ENCODE data around the gene SAFB2. TPM values are rescaled to one million over a fixed set of nuclear protein-coding genes. Genes with fewer than 3 reads are reported as not detected.

Gene SAFB2
- total and polyA plus RNA-seq, 7 donors = 30.4 to 52.9 (median 42.1) TPM

DNA sequence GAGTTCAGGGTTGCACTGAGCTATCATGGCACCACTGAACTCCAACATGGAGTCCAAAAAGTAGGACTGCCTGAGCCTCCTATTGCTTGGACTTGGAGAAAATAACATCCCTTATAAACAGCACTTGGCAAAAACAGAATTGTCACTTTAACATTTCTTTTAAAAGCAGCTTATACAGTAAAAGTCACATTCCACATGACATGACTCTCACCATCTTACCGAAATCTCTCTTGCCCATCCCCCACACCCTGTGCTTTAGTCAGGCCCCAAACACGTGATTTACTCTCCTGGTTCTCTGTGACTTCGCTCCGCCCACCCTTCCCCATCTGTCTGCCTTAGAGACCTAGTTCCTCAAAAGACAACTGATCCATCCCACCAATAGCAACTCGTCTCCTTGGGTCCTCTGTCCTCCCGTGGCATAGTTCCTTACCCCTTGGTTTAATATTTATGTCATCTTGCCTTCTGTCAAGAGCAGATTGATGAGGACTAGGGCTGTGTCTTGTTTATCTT, 4.9 kb upstream of the SAFB2 start:
- Histone ChIP-seq H3K4me1 (peaks cover 79% of the 10 kb centered on the region), H3K27ac (peak overlapping the region; percentile 61), H3K36me3 (ENCODE audit: insufficient read depth in 1 of 2, low read depth in 1 of 2) (peaks cover 0 to 50% of the 10 kb centered on the region in 2 donors), H3K27me3 (ENCODE audit: insufficient read depth in 3 of 3, low read length in 2 of 3) (no peaks in the 10 kb centered on the region), H3K4me3 (no peak overlapping the region), H3K9me3 (no peaks in the 10 kb centered on the region)
- WGBS, 3 donors = 52 to 67% (median 58%) methylated on average over 6 of the region's 6 CpGs
- DNase-seq = peak; percentile 58 to 79
- ATAC-seq = no peak
- TF ChIP-seq, protein P1, sequence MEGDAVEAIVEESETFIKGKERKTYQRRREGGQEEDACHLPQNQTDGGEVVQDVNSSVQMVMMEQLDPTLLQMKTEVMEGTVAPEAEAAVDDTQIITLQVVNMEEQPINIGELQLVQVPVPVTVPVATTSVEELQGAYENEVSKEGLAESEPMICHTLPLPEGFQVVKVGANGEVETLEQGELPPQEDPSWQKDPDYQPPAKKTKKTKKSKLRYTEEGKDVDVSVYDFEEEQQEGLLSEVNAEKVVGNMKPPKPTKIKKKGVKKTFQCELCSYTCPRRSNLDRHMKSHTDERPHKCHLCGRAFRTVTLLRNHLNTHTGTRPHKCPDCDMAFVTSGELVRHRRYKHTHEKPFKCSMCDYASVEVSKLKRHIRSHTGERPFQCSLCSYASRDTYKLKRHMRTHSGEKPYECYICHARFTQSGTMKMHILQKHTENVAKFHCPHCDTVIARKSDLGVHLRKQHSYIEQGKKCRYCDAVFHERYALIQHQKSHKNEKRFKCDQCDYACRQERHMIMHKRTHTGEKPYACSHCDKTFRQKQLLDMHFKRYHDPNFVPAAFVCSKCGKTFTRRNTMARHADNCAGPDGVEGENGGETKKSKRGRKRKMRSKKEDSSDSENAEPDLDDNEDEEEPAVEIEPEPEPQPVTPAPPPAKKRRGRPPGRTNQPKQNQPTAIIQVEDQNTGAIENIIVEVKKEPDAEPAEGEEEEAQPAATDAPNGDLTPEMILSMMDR (IDR thresholded peaks at IDR 0.05) = no peak
- intact Hi-C loops (cut with DNase I) = loop anchor here in 1 of 2 donors (5.0 to 10.0 kb wide), 2 partner anchors 35 to 57 kb away; partner anchors contain the start of genes HSD11B1L and MICOS13

DNA sequence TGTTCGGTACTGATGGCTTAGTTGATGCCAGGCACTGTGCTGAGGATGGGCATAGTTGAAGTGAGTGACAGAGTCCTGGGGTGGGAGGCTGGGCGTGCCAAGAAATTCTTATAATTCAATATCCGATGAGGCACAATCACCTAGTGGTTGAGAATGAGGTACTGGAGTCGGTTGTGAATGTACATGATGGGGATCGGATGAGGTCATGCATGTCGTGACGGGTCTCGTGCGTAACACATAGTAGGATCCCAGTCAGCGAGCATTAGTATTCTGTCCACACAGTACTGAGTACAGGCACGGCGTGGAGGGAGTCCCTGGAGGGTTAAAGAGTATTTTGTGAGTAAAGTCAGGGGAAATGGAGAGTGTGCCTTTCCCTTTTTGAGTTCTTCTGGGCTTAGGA, 3.1 kb upstream of the SAFB2 start:
- Histone ChIP-seq H3K4me3 (peak overlapping the region; percentile 98), H3K36me3 (ENCODE audit: insufficient read depth in 1 of 2, low read depth in 1 of 2) (peaks cover 3 to 58% of the 10 kb centered on the region in 2 donors), H3K4me1 (peaks cover 72% of the 10 kb centered on the region), H3K27me3 (ENCODE audit: insufficient read depth in 3 of 3, low read length in 2 of 3) (no peaks in the 10 kb centered on the region), H3K9me3 (no peaks in the 10 kb centered on the region), H3K27ac (peak overlapping the region; percentile 89)
- DNase-seq = no peak
- intact Hi-C loops (cut with DNase I) = loop anchor here in 1 of 2 donors (5.0 to 10.0 kb wide), 2 partner anchors 37 to 59 kb away; partner anchors contain the start of genes HSD11B1L and MICOS13
- 64 to 76% (median 66%) methylated on average over 12 of the region's 12 CpGs for WGBS, 3 donors
- ATAC-seq = no peak
- TF ChIP-seq, protein P1 (IDR thresholded peaks at IDR 0.05) = no peak

DNA sequence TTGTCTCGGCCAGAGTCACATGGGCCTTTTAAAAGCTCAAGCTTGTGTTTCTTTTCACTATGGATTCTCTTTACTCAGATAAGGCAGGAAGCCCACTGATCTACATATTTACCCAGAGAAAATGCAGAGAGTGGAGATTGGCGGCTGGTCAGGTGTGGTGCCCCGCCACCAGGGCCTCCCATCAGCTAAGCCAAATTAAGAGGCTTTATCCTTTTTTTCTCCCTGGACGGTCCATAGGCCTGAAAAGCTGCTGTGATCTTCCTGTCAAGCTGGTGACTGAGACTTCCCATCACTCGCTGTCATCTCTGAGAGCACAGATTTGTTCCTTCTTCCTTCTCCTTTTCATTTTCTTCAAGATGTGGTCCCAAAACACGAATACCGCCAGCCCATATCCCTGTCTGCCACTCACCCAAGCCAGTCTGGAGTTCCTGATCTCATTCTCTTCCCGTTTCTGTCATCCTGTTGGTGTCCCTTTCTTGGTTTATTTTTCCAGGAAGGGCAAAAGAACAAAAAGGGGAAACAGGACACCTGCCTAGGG, 2.2 kb upstream of the SAFB2 start:
- TF ChIP-seq, protein P1 (IDR thresholded peaks at IDR 0.05) = no peak
- peak overlapping the region; percentile 89 for H3K27ac ChIP-seq
- DNase-seq = no peak
- H3K27me3 ChIP-seq (ENCODE audit: insufficient read depth in 3 of 3, low read length in 2 of 3) = no peaks in the 10 kb centered on the region
- intact Hi-C loops (cut with DNase I) = loop anchor here in 1 of 2 donors (5.0 to 10.0 kb wide), 3 partner anchors 37 to 92 kb away; partner anchors contain the start of genes HSD11B1L and MICOS13
- ATAC-seq = no peak
- H3K4me3 ChIP-seq = peak overlapping the region; percentile 98
- peaks cover 3 to 66% of the 10 kb centered on the region in 2 donors for H3K36me3 ChIP-seq (ENCODE audit: insufficient read depth in 1 of 2, low read depth in 1 of 2)
- peaks cover 72% of the 10 kb centered on the region for H3K4me1 ChIP-seq
- H3K9me3 ChIP-seq = no peaks in the 10 kb centered on the region
- whole genome bisulfite sequencing, 3 donors = 26 to 38% (median 33%) methylated on average over 8 of the region's 8 CpGs

DNA sequence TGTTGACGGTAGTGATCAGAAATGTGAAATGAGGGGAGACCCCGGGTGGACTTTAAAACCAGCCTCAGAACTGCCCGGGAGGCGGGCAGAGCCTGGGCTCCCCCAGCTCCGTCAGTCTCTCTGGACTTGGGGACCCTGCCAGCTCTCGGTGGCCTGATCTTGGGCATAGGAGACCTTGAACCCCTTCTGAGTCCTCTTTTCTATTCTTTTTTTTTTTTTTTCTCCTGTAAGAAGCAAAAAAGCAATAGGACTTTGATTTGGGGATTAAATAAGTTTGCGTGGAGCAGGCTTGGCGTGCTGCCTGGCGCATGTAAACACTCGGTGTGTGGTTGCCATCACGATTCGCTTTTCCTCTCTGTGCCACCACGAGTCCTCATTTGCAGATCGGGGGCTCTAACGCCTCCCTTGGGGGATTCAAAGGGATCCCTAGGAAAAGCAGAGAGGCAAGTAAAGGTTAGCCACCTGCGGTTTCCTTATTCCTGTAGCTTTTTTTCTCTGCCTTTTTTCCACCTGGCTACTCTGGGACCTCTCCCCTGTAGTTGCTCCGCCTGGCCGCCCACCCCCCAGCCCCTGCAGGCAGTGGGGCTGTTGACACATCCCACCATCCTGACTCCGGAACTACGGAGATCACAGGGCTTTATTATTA, 1.6 kb upstream of the SAFB2 start:
- WGBS, 3 donors = 2 to 4% (median 3%) methylated on average over 20 of the region's 20 CpGs
- peaks cover 3 to 66% of the 10 kb centered on the region in 2 donors for H3K36me3 ChIP-seq (ENCODE audit: insufficient read depth in 1 of 2, low read depth in 1 of 2)
- TF ChIP-seq, protein P1 (IDR thresholded peaks at IDR 0.05) = no peak

More for the DNA sequence above, 1.6 kb upstream of the SAFB2 start:
- no peaks in the 10 kb centered on the region for H3K27me3 ChIP-seq (ENCODE audit: insufficient read depth in 3 of 3, low read length in 2 of 3)
- intact Hi-C loops (cut with DNase I) = loop anchor here in 1 of 2 donors (5.0 to 10.0 kb wide), 2 partner anchors 61 to 93 kb away; partner anchors contain the start of genes HSD11B1L and MICOS13
- peak in 1 of 2 donors; percentile 71 for DNase-seq
- no peak for ATAC-seq
- H3K9me3 ChIP-seq = no peaks in the 10 kb centered on the region
- H3K4me3 ChIP-seq = peak overlapping the region; percentile 98
- peak overlapping the region; percentile 89 for H3K27ac ChIP-seq
- peaks cover 73% of the 10 kb centered on the region for H3K4me1 ChIP-seq
